NCI-H146 treated with DMSO at 0.1 percent for 48 hours (cell line): Measurements from ENCODE around the gene FOXJ3.

Experiments
- DNase-seq: peaks from one replicate; lab custom pipeline; 2025; ENCODE audit not compliant: unreplicated experiment; lab: John Stamatoyannopoulos, UW

Gene FOXJ3

GRCh38 chr1:42146626-42147320 lies 188.3 kb downstream of the FOXJ3 start:
- peak; percentile 40 for DNase-seq

DNA sequence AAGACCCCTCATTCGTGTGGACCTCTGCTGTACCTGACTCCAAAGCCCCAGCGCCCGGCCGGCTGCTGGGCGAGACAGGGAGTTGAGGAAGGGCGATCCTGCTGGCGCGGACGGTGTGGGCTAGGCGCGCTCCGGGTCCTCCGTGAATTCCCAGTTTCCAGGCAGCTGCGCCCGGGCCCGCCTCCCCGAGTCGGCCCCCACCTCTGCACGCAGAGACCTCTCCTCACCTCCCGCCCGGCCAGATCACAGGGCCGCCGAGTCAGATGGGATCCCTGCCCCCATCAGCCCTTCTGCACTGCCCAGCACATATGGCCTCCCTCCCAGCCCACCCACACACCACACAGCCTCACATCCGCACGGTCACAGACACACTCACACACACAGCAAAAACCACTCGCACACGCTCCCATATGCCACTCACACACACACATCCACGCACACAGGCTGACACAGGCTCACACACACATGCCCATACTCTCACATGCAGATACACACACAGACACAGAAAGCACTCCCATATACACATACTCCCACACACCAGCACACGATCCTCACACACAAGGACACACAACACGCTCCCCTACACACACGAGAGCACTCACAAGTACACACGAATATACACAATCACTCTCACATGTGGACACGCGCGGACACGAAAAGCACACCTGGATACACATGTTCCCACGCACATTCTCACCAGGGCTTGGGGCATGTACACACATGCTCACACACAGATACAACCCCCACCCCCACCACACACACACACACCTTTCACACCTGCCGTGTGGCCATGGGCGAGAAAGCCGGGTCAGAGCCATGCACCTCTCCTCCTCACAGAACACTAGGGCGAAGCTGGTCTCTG lies 189.0 kb downstream of the FOXJ3 start:
- no peak for DNase-seq

DNA sequence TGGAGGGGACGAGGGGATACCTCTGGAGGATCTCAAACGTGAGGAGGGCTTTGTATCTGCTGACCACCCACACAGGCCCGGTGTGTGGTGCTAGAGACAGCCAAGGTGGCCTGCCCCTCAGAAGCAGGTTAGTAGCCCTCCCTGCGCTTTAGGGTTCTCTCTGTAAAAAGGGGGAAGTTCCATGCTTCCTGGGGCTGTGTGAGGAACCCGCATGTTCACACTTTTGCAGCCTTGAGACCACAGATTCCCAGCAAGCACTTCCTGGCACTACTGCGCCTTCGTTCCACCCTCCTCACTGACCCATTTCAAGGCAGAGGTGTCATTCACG lies 189.7 kb downstream of the FOXJ3 start:
- DNase-seq: no peak

GRCh38 chr1:42144711-42145388 lies 190.2 kb downstream of the FOXJ3 start:
- DNase-seq: no peak

DNA sequence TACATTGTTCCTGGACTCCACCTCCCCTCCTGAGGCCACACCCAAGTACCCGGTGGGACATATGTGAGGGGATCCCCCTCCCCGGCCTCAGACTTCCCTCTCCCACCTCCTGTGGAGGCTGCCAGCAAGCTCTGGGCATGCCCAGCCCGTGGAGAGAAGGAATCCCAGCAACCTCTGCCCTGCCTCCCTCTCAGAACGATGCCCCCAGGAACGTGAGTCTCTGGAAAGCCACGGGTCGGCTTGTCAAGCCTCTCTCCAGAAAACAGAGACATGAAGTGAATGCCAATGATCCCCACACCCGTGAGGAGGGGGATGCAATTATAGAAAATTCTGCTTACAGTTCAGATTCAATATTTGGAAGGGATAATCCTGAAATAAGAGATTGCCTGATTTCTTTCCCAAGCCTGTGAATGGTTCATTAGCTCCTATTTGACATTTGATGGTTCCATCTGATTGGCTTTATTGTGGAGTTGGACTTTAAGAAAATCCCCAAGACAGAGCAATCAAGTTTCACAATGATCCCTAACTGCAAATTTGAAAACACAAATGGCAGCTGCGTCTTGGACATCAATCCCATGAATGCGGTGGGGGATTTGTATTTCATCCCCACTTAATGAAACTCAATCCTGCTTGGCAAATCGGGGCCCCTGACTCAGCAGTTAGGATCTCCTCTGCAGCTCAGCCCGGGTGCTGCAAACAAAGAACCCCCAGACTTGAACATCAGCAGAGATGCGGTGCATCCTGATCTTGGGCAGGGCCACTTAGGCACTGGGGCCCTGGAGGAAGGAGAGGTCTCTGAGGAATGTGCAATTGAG lies 190.9 kb downstream of the FOXJ3 start:
- no peak for DNase-seq

DNA sequence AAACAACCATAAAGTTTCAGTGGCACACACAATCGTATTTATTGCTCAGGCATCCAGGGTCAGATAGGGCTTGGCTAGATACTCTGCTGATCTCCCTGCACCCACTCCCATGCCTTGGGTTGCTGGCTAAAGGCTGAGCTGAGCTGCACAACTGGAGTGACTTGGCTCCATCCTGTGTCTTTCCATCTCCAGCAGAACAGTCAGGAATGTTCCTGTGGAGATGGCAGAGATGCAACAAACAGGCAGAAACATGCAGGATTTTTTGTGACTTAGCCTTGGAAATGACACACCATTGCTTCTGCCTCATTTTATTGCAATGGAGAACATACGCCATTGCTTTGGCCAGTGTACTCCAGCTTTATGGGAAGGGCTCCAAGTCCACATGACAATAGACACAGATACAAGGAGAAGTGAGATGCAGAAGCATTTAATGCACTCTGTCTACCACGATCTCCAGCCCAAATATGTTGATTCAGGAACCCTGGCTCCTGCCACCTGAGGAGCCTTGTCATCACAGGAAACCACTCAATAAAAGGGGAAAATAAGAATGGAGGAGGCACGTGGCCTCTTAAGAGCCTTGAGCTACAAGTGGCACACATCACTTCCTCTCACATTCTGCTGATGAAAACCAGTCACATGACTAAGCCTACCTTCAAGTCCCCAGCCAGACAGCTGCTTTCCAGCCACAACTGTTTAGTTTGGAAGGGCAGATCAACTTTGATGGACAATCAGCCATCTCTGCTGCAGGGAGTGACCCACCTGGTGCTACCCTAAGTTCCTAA lies 191.9 kb downstream of the FOXJ3 start:
- DNase-seq: no peak

DNA sequence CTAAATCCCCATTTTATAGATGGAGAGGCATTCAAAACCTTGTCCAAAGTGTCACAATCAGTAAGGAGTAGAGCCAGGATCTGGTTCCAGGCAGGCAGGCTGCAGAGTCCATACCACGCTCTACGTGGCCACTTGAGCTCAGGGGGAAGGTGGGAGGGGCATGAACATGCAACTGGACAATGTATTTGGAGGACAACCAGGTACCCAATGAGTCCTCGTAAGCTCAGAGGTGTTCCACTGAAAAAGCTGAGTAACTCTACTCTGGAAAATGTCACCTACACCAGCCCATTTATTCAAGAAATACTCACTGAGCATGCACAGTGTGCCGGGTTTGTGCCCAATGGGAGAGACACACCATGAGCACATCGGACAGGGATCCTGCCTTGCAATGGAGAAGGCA lies 193.1 kb downstream of the FOXJ3 start:
- no peak for DNase-seq

DNA sequence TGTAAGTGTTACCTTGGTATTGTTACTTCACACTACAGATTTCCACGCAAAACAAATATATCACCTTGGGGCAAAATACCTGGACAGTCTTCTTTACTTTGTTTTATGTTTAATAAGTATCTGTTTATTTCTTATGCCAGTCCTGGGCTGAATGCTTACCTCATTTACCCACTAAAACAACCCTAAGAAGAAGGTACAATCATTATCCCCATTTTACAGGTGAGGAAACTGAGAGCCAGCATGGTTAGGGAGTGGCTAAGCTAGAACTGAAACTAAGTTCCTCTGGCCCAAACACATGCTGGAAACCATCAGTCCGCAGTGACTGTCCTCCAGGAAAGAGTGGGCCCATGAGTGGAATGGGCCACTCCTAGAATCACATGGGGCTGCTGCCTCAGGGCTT lies 194.8 kb downstream of the FOXJ3 start:
- DNase-seq: no peak

GRCh38 chr1:42139444-42139843 lies 195.6 kb downstream of the FOXJ3 start:
- DNase-seq: no peak

GRCh38 chr1:42138586-42138985 lies 196.4 kb downstream of the FOXJ3 start:
- no peak for DNase-seq

DNA sequence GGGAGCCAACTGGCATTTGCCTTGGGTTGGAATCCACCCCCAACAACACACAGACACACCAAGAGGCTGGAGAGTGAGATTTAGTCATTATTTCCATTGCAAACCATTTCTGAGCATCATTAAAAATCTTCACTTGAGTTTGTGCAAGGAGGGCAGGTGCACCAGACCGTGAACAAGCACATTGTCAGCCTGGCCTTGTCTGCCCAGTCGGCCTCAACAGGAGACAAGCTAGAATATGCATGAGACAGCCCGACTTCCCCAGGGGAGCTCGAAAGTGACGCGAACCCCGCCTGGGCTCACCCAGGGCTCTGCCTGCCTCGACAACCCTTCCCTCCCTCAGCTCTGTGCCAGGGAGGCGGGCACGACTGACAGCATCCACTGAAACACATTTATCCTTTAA lies 197.3 kb downstream of the FOXJ3 start:
- no peak for DNase-seq

GRCh38 chr1:42136466-42136865 lies 198.6 kb downstream of the FOXJ3 start:
- DNase-seq: no peak

- DNase-seq: no peak
Observed at GRCh38 chr1:42135426-42135825, 199.6 kb downstream of the FOXJ3 start.

DNA sequence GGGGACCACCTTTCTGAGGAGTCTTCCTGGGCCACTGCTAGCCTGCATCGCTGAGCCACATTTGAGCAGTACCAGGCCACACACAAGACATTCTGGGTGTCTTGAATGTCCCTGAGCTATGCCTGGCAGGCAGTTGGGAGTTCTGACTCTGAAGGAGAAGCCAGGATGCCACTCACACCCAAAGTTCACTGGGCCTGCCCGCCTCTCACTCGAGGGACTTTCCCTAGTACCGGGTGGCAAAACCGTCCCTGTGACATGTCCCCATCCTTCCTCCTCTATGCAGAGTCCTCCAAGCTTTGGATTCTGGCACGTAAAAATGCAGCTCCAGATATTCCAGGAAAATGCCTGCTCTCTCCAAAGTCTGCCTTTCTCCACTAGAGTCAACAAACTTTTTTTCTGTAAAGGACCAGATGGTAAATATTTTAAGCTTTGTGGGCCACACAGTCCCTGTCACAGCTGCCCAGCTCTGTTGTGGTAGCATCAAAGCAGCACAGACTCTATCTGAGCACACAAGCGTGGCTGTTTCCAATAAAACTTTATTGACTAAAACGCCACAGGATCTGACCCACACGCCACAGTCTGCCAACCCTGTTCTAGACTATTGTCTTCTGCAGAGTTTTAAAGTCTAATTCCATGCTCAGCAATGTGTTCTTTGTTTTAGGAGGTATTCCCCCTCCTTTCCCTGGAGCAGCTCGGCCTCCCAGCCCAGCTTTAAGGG lies 201.1 kb downstream of the FOXJ3 start:
- no peak for DNase-seq

GRCh38 chr1:42133390-42133789 lies 201.6 kb downstream of the FOXJ3 start:
- DNase-seq: no peak

DNA sequence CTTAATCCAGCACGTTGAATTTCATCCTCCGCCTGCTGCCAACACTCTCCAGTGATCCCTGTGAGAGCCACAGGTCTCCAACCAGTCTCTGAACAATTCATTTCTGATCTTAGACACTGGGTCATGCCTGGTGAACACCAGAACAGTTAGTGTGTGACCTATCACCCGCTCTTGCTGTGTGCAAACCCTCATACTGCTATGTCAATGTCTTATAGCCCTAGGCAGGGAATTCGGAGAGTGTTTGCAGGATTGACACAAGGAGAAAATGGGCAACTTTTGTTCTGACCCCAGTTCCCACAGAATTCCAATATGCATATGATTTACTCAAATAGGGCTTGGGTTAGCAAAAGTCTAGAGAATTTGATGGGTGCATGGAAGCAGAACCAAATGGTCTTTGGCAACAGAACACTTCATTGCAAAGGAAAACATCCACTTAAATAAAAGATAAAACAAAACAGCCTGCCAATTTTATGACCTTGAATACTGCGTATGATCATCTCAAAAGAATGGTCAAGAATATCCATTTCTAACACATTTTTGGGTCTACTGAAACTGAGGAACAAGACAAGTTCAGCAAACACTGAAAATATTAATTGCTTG lies 204.9 kb downstream of the FOXJ3 start:
- no peak for DNase-seq

DNA sequence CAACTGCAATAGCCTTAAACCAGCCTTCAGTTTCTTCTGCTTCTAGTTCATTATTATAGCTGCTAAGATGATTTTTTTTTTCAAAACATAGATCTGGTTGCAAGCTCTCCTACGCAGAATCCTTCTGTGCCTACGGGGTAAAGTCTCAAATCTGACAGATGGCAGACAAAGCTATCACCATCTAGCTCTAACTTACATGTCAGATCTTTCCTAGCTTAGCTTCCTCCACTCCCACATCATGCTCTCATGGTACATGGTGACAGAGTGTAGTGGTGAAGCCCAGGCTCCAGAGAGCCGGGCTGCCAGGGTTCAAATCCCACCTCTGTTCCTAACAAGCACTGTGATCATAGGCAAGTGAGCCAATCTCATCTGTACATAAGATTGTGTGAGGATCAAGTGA lies 206.1 kb downstream of the FOXJ3 start:
- no peak for DNase-seq

DNA sequence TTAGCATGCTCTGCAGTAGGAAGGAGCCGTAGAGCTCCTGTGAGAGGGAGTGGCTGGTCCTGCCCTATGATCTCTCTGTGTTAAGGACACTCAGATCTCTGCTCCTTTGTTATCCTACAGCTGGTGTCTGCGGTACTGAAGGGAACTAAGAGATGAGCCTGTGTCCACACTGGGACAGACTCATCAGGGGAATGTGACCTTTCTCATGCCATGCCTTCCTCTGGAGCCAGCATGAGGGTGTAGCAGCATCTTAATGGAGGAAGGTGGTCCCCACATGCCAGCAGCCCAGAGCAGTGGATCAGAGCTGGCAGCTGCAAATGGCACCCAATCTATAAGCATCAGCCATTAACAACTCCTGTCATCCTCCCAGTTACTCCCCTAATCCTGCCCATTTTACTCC lies 206.5 kb downstream of the FOXJ3 start:
- no peak for DNase-seq

DNA sequence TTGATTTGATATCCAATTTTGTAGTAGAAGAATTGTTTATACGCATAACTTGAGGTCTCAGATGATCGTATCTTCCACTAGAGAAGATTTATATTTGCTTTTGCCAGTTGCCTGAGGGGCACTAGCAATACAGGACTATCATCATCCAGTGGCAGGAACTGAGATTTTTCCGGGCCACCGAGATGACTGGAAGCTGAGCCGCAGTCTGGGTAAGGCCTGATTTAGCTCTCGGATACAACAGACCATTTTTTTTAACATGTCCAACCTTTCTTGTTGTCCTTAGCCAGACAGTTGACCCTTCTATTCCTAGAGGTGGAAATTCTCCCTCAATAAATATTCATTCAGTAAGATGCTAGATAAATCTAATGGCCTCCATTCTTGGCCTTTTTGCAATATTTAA lies 207.3 kb downstream of the FOXJ3 start:
- DNase-seq: no peak
